Endothelial cell (in vitro differentiated cells): ENCODE results near the gene CALR. TPM values are rescaled to one million over a fixed set of nuclear protein-coding genes. Genes with fewer than 3 reads are reported as not detected.

Experiments
- DNase-seq: peaks from one replicate; pipeline ENCODE4 v3.0.0; 2021; ENCODE audit warnings: low spot score
- H3K27ac Mint-ChIP-seq: one replicate; pipeline ENCODE4 v1.8.0; 2021; ENCODE audit warnings: mixed read lengths, inconsistent platforms; ENCODE audit not compliant: unreplicated experiment
- H3K27me3 Mint-ChIP-seq: one replicate; pipeline ENCODE4 v1.8.0; 2021; ENCODE audit warnings: mild to moderate bottlenecking, moderate library complexity, mixed read lengths, inconsistent platforms; ENCODE audit not compliant: unreplicated experiment
- H3K36me3 Mint-ChIP-seq: one replicate; pipeline ENCODE4 v1.8.0; 2021; ENCODE audit warnings: mild to moderate bottlenecking, low read depth, mixed read lengths, inconsistent platforms; ENCODE audit not compliant: unreplicated experiment
- H3K4me1 Mint-ChIP-seq: one replicate; pipeline ENCODE4 v1.8.0; 2021; ENCODE audit warnings: mild to moderate bottlenecking, mixed read lengths, inconsistent platforms; ENCODE audit not compliant: unreplicated experiment
- H3K4me3 Mint-ChIP-seq: one replicate; pipeline ENCODE4 v1.8.0; 2021; ENCODE audit warnings: mild to moderate bottlenecking, mixed read lengths, inconsistent platforms; ENCODE audit not compliant: unreplicated experiment
- H3K9me3 Mint-ChIP-seq: one replicate; pipeline ENCODE4 v1.8.0; 2021; ENCODE audit warnings: mixed read lengths, inconsistent platforms; ENCODE audit not compliant: unreplicated experiment
- total RNA-seq: library from RNA; stranded (reverse); fragmentation: NEBNext Ultra II Directional; extraction: Animal tissue kit (Norgen Biotek cat#: 25700); gene quantifications from one replicate; pipeline ENCODE4 v1.2.1, GENCODE V29; 2021; ENCODE audit not compliant: unreplicated experiment
- TF ChIP-seq, protein P1 (sequence below): fragments of 200-600 bp; sonication (generic); IDR thresholded peaks from one replicate; pipeline ENCODE4 v1.5.0; 2021; ENCODE audit warnings: antibody characterized with exemption; ENCODE audit not compliant: unreplicated experiment

The CALR gene
- total RNA-seq, 1 donor from 2014 or later = 963 TPM

DNA sequence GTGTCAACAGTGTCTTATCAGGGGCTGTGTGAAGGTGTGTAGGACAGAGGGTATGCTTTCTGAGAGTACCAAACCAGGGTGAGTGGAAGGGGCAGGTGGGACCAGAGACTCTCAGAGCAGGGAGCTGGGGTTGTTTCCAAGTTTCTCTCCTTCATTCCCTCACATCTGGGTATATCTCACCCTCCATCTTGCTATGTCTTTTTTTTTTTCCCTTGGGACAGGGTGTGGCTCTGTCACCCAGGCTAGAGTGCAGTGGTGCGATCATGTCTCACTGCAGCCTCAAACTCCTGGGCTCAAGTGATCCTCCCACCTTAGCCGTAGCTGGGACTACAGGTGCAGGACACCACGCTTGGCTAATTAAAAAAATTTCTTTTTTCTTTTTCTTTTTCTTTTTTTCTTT lies 41.6 kb downstream of the CALR start:
- Mint-ChIP-seq H3K4me3 (no peak overlapping the region), H3K36me3 (no peaks in the 10 kb centered on the region), H3K9me3 (no peaks in the 10 kb centered on the region), H3K27me3 (peaks cover 9% of the 10 kb centered on the region), H3K4me1 (peaks cover 4% of the 10 kb centered on the region), H3K27ac (no peak overlapping the region)
- DNase-seq = no peak
- TF ChIP-seq, protein P1, sequence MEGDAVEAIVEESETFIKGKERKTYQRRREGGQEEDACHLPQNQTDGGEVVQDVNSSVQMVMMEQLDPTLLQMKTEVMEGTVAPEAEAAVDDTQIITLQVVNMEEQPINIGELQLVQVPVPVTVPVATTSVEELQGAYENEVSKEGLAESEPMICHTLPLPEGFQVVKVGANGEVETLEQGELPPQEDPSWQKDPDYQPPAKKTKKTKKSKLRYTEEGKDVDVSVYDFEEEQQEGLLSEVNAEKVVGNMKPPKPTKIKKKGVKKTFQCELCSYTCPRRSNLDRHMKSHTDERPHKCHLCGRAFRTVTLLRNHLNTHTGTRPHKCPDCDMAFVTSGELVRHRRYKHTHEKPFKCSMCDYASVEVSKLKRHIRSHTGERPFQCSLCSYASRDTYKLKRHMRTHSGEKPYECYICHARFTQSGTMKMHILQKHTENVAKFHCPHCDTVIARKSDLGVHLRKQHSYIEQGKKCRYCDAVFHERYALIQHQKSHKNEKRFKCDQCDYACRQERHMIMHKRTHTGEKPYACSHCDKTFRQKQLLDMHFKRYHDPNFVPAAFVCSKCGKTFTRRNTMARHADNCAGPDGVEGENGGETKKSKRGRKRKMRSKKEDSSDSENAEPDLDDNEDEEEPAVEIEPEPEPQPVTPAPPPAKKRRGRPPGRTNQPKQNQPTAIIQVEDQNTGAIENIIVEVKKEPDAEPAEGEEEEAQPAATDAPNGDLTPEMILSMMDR = no peak

DNA sequence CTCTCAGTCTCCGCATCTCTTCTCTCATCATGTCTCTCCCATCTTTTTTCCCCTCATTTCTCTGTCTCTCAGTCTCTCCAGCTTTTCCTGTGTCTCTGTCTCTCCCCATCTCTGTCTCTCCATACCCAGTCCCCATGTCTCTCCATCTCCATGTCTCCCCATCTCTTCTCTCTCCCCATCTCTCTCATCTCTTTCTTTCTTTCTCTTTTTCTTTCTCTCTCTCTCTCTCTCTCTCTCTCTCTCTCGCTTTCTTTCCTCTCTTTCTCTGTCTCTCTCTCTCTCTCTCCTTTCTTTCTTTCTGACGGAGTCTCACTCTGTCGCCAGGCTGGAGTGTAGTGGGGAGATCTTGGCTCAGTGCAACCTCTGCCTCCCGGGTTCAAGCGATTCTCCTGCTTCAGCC lies 44.2 kb downstream of the CALR start:
- no peak for DNase-seq
- Mint-ChIP-seq H3K36me3 (no peaks in the 10 kb centered on the region), H3K9me3 (no peaks in the 10 kb centered on the region), H3K27me3 (peaks cover 10% of the 10 kb centered on the region), H3K4me3 (no peak overlapping the region), H3K4me1 (peaks cover 6% of the 10 kb centered on the region), H3K27ac (no peak overlapping the region)
- TF ChIP-seq, protein P1 = no peak

DNA sequence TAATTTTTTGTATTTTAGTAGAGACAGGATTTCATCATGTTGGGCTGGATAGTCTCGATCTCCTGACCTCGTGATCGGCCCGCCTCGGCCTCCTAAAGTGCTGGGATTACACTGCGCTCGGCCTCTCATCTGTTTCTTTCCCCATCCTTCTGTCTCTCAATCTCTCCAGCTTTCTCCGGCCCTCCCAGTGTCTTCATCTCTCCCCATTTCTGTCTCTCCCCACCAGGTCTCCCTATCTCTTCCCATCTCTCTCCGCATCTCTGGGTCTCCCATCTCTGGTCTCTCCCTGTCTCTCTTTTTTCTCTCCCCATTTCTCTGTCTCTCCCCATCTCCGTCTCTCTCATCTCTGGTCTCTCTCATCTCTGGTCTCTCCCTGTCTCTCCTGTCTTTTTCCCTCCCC lies 44.7 kb downstream of the CALR start:
- no peaks in the 10 kb centered on the region for H3K9me3 Mint-ChIP-seq
- no peak for DNase-seq
- TF ChIP-seq, protein P1 = no peak
- no peaks in the 10 kb centered on the region for H3K36me3 Mint-ChIP-seq
- peaks cover 5% of the 10 kb centered on the region for H3K4me1 Mint-ChIP-seq
- H3K4me3 Mint-ChIP-seq = no peak overlapping the region
- H3K27ac Mint-ChIP-seq = no peak overlapping the region
- H3K27me3 Mint-ChIP-seq = peaks cover 10% of the 10 kb centered on the region

DNA sequence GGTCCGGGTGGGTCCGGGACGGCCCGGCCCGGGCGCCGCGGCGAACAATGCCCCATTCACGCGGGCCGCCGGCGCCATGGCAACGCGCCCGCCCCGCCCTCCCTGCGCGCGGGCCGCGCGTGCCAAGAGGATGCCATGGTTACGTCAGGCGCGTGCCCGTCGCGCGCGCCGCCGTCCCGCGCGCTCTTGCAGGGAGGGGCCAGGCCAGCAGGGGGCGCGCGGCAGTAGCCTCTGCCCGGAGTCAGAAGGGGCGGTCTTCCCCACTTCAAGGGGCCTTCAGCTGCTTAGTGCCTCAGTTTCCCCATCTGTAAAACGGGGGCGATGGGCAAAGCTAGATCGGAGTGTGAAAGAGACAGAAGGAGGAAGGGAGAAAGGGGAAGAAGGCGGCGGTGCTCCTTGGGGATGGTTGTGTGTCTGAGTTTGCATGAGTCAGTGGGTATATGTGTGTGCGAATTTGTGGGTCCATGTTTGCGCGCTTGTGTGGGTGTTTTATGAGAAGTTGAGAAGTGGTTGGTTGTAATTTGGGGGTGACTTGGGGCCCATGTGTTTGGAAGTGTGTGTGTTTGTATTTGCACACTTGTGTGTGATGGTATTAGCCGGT lies 45.2 kb downstream of the CALR start:
- Mint-ChIP-seq H3K27me3 (peaks cover 10% of the 10 kb centered on the region), H3K27ac (no peak overlapping the region), H3K4me1 (peaks cover 5% of the 10 kb centered on the region), H3K9me3 (no peaks in the 10 kb centered on the region), H3K36me3 (no peaks in the 10 kb centered on the region), H3K4me3 (no peak overlapping the region)
- TF ChIP-seq, protein P1 = peak; percentile 99
- peak; percentile 88 for DNase-seq

DNA sequence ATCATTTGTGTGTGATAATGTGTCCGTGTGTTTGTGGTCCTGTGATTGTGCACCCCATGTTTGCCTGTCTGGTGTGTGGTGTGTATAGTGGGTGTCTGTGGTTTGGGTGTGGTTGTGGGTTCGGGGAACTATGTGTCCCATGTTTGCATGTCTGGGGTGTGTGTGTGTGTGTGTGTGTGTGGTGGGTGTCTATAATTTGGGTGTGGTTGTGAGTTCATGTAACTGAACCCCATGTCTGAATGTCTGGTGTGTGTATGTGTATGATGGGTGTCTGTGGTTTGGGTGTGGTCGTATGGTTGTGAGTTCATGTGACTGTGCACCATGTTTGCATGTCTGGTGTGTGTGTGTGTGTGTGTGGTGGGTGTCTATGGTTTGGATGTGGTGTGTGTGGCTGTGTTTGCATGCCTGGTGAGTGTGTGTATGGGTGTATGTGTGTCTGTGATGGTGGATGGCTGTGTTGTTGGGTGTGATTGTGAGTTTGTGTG lies 45.8 kb downstream of the CALR start:
- no peak for DNase-seq
- TF ChIP-seq, protein P1 = no peak
- no peak overlapping the region for H3K27ac Mint-ChIP-seq
- no peak overlapping the region for H3K4me3 Mint-ChIP-seq
- H3K27me3 Mint-ChIP-seq = peaks cover 9% of the 10 kb centered on the region
- peaks cover 5% of the 10 kb centered on the region for H3K4me1 Mint-ChIP-seq
- H3K36me3 Mint-ChIP-seq = no peaks in the 10 kb centered on the region
- no peaks in the 10 kb centered on the region for H3K9me3 Mint-ChIP-seq
